ENCODE results near the gene ARHGAP28.

GRCh38 chr18:6843308-6843707 lies 113.8 kb downstream of the ARHGAP28 start:
- no peak for TF ChIP-seq EP300 (IDR thresholded peaks at IDR 0.05)
- TF ChIP-seq, protein P1, sequence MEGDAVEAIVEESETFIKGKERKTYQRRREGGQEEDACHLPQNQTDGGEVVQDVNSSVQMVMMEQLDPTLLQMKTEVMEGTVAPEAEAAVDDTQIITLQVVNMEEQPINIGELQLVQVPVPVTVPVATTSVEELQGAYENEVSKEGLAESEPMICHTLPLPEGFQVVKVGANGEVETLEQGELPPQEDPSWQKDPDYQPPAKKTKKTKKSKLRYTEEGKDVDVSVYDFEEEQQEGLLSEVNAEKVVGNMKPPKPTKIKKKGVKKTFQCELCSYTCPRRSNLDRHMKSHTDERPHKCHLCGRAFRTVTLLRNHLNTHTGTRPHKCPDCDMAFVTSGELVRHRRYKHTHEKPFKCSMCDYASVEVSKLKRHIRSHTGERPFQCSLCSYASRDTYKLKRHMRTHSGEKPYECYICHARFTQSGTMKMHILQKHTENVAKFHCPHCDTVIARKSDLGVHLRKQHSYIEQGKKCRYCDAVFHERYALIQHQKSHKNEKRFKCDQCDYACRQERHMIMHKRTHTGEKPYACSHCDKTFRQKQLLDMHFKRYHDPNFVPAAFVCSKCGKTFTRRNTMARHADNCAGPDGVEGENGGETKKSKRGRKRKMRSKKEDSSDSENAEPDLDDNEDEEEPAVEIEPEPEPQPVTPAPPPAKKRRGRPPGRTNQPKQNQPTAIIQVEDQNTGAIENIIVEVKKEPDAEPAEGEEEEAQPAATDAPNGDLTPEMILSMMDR (IDR thresholded peaks at IDR 0.05) = no peak

Data from upper lobe of left lung (tissue), 4 donors.